ENCODE data around the gene NTRK2.

DNA sequence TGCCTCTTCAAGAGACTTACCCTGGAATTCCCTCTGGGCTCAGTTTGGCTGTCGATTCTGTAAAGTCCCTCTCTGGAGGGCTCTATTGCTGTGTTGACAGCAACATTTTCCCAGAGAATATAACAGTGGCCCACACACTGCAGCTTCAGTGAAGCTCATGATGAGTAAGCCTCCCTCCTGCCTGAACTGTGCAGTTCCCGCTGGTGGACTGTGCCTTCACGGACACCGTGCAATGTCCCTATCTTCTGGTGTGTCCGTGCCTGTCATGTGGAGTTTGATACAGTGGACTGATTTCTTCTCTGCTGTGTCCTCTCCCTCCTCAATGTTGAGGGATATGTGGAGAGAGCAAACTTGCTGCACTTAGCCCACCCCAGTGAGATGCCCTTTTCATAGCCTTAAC, 109.0 kb downstream of the NTRK2 start:
- TF ChIP-seq CTCF (IDR thresholded peaks at IDR 0.05) (no peak), ZFX (IDR thresholded peaks at IDR 0.05; ENCODE audit: borderline replicate concordance) (no peak)

Measured in 22Rv1 (cell line).